ENCODE results near the gene ATL1.

Gene ATL1

DNA sequence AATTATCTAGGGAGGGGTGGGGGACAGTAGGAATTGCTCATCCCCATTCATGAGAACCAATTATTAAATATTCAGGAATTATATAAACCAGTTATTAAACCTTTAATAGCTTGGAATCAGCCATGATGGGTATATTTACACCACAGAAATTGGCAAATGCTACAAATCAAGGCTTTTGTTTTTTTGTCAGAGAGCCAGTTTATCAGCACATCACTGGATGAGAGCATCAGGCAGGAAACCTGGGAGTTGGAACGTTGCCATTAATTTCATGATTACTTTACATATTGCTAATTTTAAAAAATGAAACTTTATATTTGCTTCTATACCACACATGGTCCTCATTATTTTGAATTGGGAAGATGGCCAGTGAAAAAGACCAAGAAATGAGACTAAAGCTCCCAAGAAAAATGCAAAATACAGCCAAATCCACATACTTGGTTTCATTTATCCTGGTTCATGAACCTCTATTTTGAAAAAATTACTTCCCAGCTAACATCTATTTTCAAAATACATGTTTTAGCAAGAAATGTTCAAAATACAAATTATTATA is 48.4 kb downstream of the ATL1 start:
- no peak for DNase-seq
- Histone ChIP-seq H3K36me3 (peaks cover 0 to 2% (median under 1%) of the 10 kb centered on the region in 3 donors), H3K4me3 (no peak overlapping the region), H3K9me3 (no peaks in the 10 kb centered on the region), H3K27me3 (no peaks in the 10 kb centered on the region), H3K27ac (no peak overlapping the region), H3K4me1 (no peaks in the 10 kb centered on the region)
- TF ChIP-seq, protein P1, sequence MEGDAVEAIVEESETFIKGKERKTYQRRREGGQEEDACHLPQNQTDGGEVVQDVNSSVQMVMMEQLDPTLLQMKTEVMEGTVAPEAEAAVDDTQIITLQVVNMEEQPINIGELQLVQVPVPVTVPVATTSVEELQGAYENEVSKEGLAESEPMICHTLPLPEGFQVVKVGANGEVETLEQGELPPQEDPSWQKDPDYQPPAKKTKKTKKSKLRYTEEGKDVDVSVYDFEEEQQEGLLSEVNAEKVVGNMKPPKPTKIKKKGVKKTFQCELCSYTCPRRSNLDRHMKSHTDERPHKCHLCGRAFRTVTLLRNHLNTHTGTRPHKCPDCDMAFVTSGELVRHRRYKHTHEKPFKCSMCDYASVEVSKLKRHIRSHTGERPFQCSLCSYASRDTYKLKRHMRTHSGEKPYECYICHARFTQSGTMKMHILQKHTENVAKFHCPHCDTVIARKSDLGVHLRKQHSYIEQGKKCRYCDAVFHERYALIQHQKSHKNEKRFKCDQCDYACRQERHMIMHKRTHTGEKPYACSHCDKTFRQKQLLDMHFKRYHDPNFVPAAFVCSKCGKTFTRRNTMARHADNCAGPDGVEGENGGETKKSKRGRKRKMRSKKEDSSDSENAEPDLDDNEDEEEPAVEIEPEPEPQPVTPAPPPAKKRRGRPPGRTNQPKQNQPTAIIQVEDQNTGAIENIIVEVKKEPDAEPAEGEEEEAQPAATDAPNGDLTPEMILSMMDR (IDR thresholded peaks at IDR 0.05), result no peak
- intact Hi-C loops (cut with DNase I; ENCODE audit: low total_unique reads), result no loop called here

DNA sequence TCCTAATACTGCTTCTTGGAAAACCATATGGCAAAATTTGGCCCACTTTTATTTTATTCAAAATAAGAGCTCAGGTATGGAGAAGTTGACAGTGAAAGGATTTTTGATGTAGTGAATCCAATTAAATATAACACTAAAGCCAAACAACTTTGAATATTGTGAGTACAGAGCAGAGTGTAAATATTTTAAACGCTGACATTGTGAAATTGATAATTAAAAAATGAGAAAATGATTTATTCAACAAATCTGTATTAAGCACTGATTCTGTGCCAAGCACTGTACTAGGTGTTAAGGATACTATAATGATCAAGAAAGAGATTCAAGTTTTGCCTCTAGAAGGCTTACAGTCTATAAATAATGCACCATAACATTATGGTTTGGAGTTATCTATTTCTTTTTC is 50.5 kb downstream of the ATL1 start:
- Histone ChIP-seq H3K36me3 (peaks cover 0 to 17% (median 12%) of the 10 kb centered on the region in 3 donors), H3K9me3 (no peaks in the 10 kb centered on the region), H3K4me3 (no peak overlapping the region), H3K4me1 (no peaks in the 10 kb centered on the region), H3K27ac (no peak overlapping the region), H3K27me3 (no peaks in the 10 kb centered on the region)
- TF ChIP-seq, protein P1 (IDR thresholded peaks at IDR 0.05), result no peak
- intact Hi-C loops (cut with DNase I; ENCODE audit: low total_unique reads), result no loop called here
- DNase-seq, result no peak

DNA sequence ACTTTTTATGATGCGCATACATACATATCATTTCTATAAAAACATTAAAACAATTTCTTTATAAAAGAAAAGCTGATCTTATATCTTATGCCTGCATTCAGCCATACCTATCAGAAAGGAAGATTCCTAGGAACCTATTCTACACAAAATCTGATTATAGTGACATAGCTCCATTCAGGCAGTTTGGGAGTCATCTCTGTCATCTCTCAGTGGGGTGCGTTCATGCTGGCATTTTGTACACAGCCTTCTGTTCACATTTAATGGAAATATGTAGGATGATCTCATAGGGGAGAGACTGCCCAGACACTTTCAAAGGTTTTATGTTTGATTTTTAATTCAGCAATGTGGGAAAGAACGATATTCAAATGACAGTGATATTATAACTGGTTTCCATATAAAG is 52.9 kb downstream of the ATL1 start:
- peaks cover 6 to 35% (median 26%) of the 10 kb centered on the region in 3 donors for H3K36me3 ChIP-seq
- DNase-seq, result no peak
- no peaks in the 10 kb centered on the region for H3K9me3 ChIP-seq
- no peak overlapping the region for H3K27ac ChIP-seq
- TF ChIP-seq, protein P1 (IDR thresholded peaks at IDR 0.05), result no peak
- intact Hi-C loops (cut with DNase I; ENCODE audit: low total_unique reads), result no loop called here
- no peaks in the 10 kb centered on the region for H3K4me1 ChIP-seq
- H3K27me3 ChIP-seq, result no peaks in the 10 kb centered on the region
- H3K4me3 ChIP-seq, result no peak overlapping the region

DNA sequence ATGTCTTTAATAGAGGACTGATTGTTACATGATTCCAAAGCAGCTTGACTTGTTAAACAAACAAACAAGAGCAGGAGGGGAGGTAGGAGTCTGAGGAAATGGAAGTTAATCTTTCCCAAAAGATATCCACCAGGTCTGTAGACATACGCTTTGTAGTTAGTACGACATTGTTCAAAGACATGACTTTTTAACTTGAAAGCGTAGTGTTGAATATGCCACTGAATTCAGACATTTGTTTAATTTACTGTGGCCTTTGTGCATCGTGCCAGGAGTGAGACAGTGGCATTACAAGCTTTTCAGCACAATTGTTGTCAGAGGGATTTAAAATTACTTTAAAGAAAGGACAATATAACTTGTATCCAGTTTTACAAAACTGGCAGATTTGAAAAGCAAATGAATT is 55.1 kb downstream of the ATL1 start:
- no peak for DNase-seq
- Histone ChIP-seq H3K4me1 (no peaks in the 10 kb centered on the region), H3K27me3 (no peaks in the 10 kb centered on the region), H3K4me3 (no peak overlapping the region), H3K9me3 (no peaks in the 10 kb centered on the region), H3K36me3 (peaks cover 6 to 40% (median 26%) of the 10 kb centered on the region in 3 donors), H3K27ac (no peak overlapping the region)
- TF ChIP-seq, protein P1 (IDR thresholded peaks at IDR 0.05), result no peak
- intact Hi-C loops (cut with DNase I; ENCODE audit: low total_unique reads), result loop anchor here (5.0 kb wide), 1 partner anchor 102 kb away; no protein-coding TSS in a partner anchor

DNA sequence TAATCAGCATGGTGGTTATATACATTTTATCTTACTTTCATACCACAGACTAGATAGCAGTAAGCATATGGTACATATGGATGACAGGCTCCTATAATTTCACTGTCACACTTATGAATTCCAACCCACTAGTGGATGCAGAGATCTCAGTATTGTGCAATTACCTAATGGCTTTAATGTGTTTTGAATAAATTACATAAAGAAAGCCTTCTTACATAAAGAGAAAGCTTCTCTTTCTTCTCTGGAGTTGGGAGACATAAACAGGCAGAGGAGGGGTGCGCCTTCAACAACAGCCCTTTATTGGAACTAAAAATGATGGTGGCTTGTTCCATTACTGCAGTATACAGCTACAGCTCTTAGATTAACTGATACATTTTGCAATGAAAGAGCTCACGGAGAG is 55.6 kb downstream of the ATL1 start:
- TF ChIP-seq, protein P1 (IDR thresholded peaks at IDR 0.05), result no peak
- no peak for DNase-seq
- H3K27me3 ChIP-seq, result no peaks in the 10 kb centered on the region
- H3K4me1 ChIP-seq, result no peaks in the 10 kb centered on the region
- H3K9me3 ChIP-seq, result no peaks in the 10 kb centered on the region
- intact Hi-C loops (cut with DNase I; ENCODE audit: low total_unique reads), result loop anchor here (5.0 kb wide), 1 partner anchor 102 kb away; no protein-coding TSS in a partner anchor
- H3K36me3 ChIP-seq, result peaks cover 6 to 40% (median 26%) of the 10 kb centered on the region in 3 donors
- no peak overlapping the region for H3K27ac ChIP-seq
- no peak overlapping the region for H3K4me3 ChIP-seq

Measured in tibial artery (tissue), 4 donors.